WI38 (cell line): ENCODE measurements around the gene GMDS.

Source experiments
- H3K4me3 ChIP-seq: 2 replicates; pipeline ENCODE4 v1.5.1; 2011; ENCODE audit warnings: low read depth, mild to moderate bottlenecking, control low read depth, low read length
- TF ChIP-seq, protein P1 (sequence below): IDR thresholded peaks from 2 replicates; pipeline ENCODE4 v1.5.1; 2012; ENCODE audit warnings: low read depth, mild to moderate bottlenecking, control low read depth, low read length

GMDS gene

DNA sequence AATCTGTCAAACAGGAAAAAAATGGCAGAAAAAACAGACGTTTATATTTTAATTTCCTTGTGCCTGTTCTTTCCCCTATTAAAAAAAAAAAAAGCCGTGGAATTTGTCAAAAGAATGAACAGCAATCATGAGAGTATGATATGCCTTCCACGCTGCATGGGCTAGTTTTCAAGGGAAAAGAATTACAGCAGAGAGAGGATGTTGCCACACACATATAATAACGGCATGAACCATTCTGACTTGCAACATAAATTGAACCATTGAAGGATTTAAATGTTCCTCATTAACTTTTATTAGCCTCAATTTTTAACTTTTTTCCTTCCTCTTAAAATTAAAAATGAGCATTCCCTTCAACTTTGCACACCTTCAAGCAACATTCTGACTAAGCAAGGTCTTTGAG is 333.9 kb downstream of the GMDS start:
- TF ChIP-seq, protein P1, sequence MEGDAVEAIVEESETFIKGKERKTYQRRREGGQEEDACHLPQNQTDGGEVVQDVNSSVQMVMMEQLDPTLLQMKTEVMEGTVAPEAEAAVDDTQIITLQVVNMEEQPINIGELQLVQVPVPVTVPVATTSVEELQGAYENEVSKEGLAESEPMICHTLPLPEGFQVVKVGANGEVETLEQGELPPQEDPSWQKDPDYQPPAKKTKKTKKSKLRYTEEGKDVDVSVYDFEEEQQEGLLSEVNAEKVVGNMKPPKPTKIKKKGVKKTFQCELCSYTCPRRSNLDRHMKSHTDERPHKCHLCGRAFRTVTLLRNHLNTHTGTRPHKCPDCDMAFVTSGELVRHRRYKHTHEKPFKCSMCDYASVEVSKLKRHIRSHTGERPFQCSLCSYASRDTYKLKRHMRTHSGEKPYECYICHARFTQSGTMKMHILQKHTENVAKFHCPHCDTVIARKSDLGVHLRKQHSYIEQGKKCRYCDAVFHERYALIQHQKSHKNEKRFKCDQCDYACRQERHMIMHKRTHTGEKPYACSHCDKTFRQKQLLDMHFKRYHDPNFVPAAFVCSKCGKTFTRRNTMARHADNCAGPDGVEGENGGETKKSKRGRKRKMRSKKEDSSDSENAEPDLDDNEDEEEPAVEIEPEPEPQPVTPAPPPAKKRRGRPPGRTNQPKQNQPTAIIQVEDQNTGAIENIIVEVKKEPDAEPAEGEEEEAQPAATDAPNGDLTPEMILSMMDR: no peak
- no peak overlapping the region for H3K4me3 ChIP-seq

DNA sequence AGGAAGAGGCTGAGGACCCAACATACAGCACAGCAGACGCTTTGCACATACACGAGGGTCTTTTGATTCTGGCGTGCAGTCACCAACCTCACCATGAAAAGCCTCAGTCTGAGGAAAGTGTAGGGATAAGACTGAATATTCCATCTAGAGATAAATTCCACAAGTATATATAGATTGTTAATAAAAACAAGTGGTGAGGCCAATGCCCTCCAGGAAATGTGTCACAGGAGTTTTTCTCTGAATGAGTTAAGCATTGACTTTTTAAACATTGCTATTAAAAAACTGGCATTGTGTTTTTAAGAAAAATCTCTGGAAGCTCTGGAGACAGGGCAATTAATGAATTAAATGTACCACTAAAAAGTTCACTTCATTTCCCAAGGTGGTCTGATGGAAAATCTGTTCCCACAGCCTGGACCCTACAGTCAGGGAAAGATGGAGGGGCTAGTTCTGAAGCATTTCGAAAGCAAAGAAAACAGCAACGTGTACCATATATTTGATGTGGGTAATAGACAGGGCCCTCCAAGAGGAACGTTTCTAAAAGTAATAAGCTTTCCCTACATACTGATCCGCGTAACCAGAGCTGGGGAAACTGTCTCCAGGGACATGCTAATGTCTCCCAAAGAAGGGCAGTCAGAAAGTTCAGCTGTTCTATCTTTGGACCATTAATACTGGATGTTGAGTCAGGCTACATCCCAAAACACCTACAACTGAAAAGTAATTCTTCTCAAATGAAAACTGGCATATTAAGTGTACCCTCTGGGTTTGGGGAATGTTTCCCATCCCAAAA is 334.6 kb downstream of the GMDS start:
- TF ChIP-seq, protein P1: no peak
- no peak overlapping the region for H3K4me3 ChIP-seq

DNA sequence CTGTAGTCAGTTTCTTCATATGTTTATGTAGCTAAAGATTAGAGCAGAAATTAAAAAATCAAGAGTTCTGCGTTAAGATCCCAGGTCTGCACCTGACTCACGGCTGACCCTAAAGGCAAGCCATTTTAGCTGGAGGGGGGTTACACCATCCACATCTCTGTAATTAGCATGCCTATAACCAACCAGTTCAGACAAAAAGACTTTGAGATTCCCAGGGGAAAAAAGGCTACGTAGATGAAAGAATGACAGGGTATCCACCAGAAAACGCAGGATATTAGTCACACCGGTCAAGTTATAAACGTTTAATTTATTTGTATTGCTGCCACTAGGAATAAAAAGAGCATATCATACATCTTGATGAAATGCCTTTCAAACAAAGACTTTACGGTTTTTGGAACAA is 336.6 kb downstream of the GMDS start:
- no peak overlapping the region for H3K4me3 ChIP-seq
- TF ChIP-seq, protein P1: no peak

DNA sequence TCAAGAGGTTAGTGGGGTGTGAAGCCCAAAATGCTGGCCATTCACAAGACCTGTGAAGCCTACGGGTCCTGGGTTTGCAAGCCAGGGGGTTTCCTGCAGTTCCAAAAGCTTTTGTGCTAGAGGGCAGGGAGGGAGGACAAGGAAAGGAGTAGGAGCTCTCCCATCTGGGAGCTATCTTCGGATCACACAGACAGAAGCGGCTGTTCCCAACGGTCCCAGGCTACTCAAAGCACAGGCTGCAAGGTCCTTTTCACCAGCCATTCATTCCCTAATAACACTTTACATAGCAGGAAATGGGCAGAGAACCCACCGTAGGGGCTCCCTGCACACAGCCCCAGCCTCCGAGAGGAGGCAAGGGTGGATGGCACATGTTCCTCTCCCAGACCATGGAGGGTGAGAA is 338.8 kb downstream of the GMDS start:
- H3K4me3 ChIP-seq: no peak overlapping the region

DNA sequence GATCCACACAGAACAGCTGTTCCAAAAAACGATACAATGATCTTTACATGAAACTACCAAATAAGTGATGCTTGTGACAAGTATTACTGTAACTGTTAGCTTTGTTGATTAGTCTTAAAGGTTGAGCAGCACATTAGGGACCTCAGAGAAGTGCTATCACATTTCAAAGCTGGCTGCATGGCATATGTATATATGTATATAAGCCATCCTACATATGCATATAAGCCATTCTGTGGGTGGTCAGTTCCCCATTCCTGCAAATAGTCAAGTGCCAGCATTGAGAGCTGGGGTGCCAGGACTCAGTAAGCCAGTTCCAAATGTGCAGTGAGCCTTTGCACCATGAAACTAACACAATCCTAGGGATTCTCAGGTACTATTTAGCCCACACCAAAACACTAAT is 339.4 kb downstream of the GMDS start:
- H3K4me3 ChIP-seq: no peak overlapping the region
- TF ChIP-seq, protein P1: no peak

More for the DNA sequence above, 338.8 kb downstream of the GMDS start:
- TF ChIP-seq, protein P1: no peak

DNA sequence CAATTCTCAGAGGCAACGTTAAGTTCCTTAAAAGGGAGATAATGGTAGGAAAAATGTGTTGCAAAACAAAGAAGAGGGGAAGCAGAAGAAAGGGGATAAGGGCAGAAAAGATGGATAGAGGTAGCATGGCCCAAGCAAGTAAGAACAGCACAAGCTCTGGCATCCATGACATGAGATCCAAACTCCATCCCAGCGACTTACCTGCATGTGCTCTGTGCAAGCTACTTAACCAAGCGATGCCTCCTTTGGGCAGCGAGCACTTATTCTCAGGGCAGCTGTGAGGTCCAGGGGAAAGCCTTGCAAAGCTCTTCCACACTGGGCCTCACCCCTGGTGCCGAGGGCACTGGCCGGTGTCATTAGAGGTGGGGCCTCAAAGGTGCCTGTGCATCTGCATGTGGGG is 340.5 kb downstream of the GMDS start:
- TF ChIP-seq, protein P1: no peak
- H3K4me3 ChIP-seq: no peak overlapping the region

DNA sequence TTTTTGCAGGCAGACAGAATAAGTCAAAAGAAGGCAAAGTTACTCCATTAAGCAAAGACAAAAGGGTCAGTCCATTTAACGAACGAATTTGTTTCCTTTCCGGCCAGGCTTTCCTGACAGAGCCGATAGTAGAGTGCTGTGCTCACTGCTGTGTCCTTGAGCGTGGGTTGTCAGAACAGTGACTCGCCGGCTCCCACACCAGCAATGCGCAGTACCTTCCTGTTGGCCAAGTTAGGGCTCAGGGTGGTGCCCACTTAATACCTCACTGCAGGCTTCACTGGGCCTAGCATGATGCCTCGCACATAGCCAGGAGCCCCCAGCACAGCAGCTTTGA is 341.0 kb downstream of the GMDS start:
- no peak overlapping the region for H3K4me3 ChIP-seq
- TF ChIP-seq, protein P1: no peak
